ENCODE data around the gene LMX1B.

The LMX1B gene

GRCh38 chr9:126721564-126721981, 107.8 kb downstream of the LMX1B start:
- no peaks in the 10 kb centered on the region for H3K27me3 ChIP-seq (ENCODE audit: insufficient read depth, low read depth)
- H3K79me2 ChIP-seq (ENCODE audit: insufficient read depth, low read depth) = no peaks in the 10 kb centered on the region
- no peaks in the 10 kb centered on the region for H3K36me3 ChIP-seq (ENCODE audit: insufficient read depth)
- no peaks in the 10 kb centered on the region for H4K20me1 ChIP-seq (ENCODE audit: insufficient read depth)
- H3K4me2 ChIP-seq = peak overlapping the region; percentile 76
- no peak for TF ChIP-seq CTCF (conservative IDR thresholded peaks at IDR 0.05; ENCODE audit: low read depth, low read length)
- H3K4me1 ChIP-seq (ENCODE audit: low read depth, poor library complexity, severe bottlenecking) = peaks cover 31% of the 10 kb centered on the region
- 0 out of 2 replicates have a peak overlapping the region, but pooled peaks have one; percentile 74 for H2AFZ ChIP-seq (ENCODE audit: low read depth)
- H3K9ac ChIP-seq = no peak overlapping the region
- H3K4me3 ChIP-seq (IDR thresholded peaks at IDR 0.05; ENCODE audit: insufficient read depth, low read depth, low read length) = no peak overlapping the region
- H3K27ac ChIP-seq = peak overlapping the region; percentile 13; the same call in 1 of the 2 replicates

GRCh38 chr9:126722252-126722921, 108.7 kb downstream of the LMX1B start:
- peak overlapping the region; percentile 75 for H3K27ac ChIP-seq
- H3K9ac ChIP-seq = peak overlapping the region; percentile 86
- H3K4me1 ChIP-seq (ENCODE audit: low read depth, poor library complexity, severe bottlenecking) = peaks cover 31% of the 10 kb centered on the region
- TF ChIP-seq CTCF (conservative IDR thresholded peaks at IDR 0.05; ENCODE audit: low read depth, low read length) = no peak
- no peak overlapping the region for H3K4me3 ChIP-seq (IDR thresholded peaks at IDR 0.05; ENCODE audit: insufficient read depth, low read depth, low read length)
- peak overlapping the region; percentile 76 for H3K4me2 ChIP-seq
- no peaks in the 10 kb centered on the region for H3K36me3 ChIP-seq (ENCODE audit: insufficient read depth)
- H3K27me3 ChIP-seq (ENCODE audit: insufficient read depth, low read depth) = no peaks in the 10 kb centered on the region
- no peaks in the 10 kb centered on the region for H4K20me1 ChIP-seq (ENCODE audit: insufficient read depth)
- H3K79me2 ChIP-seq (ENCODE audit: insufficient read depth, low read depth) = no peaks in the 10 kb centered on the region
- H2AFZ ChIP-seq (ENCODE audit: low read depth) = peak overlapping the region; percentile 74

GRCh38 chr9:126722922-126723806, 109.4 kb downstream of the LMX1B start:
- peaks cover 31% of the 10 kb centered on the region for H3K4me1 ChIP-seq (ENCODE audit: low read depth, poor library complexity, severe bottlenecking)

GRCh38 chr9:126723807-126724172, 110.1 kb downstream of the LMX1B start:
- Histone ChIP-seq H3K4me2 (peak overlapping the region; percentile 76), H2AFZ (ENCODE audit: low read depth) (peak overlapping the region; percentile 74)

More at GRCh38 chr9:126722922-126723806, 109.4 kb downstream of the LMX1B start:
- no peak for TF ChIP-seq CTCF (conservative IDR thresholded peaks at IDR 0.05; ENCODE audit: low read depth, low read length)
- Histone ChIP-seq H3K27me3 (ENCODE audit: insufficient read depth, low read depth) (no peaks in the 10 kb centered on the region), H3K4me3 (IDR thresholded peaks at IDR 0.05; ENCODE audit: insufficient read depth, low read depth, low read length) (no peak overlapping the region), H2AFZ (ENCODE audit: low read depth) (peak overlapping the region; percentile 74), H4K20me1 (ENCODE audit: insufficient read depth) (no peaks in the 10 kb centered on the region), H3K9ac (peak overlapping the region; percentile 86), H3K79me2 (ENCODE audit: insufficient read depth, low read depth) (no peaks in the 10 kb centered on the region), H3K36me3 (ENCODE audit: insufficient read depth) (no peaks in the 10 kb centered on the region), H3K4me2 (peak overlapping the region; percentile 76), H3K27ac (peak overlapping the region; percentile 75)

More at GRCh38 chr9:126723807-126724172, 110.1 kb downstream of the LMX1B start:
- no peak overlapping the region for H3K27ac ChIP-seq
- H3K4me3 ChIP-seq (IDR thresholded peaks at IDR 0.05; ENCODE audit: insufficient read depth, low read depth, low read length) = no peak overlapping the region
- no peak overlapping the region; the same call in 1 of the 2 replicates for H3K9ac ChIP-seq
- no peaks in the 10 kb centered on the region for H3K79me2 ChIP-seq (ENCODE audit: insufficient read depth, low read depth)
- no peaks in the 10 kb centered on the region for H3K36me3 ChIP-seq (ENCODE audit: insufficient read depth)
- H3K4me1 ChIP-seq (ENCODE audit: low read depth, poor library complexity, severe bottlenecking) = peaks cover 31% of the 10 kb centered on the region
- no peak for TF ChIP-seq CTCF (conservative IDR thresholded peaks at IDR 0.05; ENCODE audit: low read depth, low read length)
- no peaks in the 10 kb centered on the region for H4K20me1 ChIP-seq (ENCODE audit: insufficient read depth)
- no peaks in the 10 kb centered on the region for H3K27me3 ChIP-seq (ENCODE audit: insufficient read depth, low read depth)
